GM18507 (cell line): ENCODE measurements around the gene SSH2.

Experiments
- DNase-seq: peaks from one replicate; pipeline ENCODE4 v3.0.0; 2011; ENCODE audit warnings: low read depth; ENCODE audit not compliant: insufficient read length; ENCODE audit errors: extremely low spot score
- FAIRE-seq: peaks from 2 replicates; lab custom pipeline; 2011; peaks lifted over from hg19 to GRCh38; lab: Jason Lieb, UNC

The SSH2 gene

DNA sequence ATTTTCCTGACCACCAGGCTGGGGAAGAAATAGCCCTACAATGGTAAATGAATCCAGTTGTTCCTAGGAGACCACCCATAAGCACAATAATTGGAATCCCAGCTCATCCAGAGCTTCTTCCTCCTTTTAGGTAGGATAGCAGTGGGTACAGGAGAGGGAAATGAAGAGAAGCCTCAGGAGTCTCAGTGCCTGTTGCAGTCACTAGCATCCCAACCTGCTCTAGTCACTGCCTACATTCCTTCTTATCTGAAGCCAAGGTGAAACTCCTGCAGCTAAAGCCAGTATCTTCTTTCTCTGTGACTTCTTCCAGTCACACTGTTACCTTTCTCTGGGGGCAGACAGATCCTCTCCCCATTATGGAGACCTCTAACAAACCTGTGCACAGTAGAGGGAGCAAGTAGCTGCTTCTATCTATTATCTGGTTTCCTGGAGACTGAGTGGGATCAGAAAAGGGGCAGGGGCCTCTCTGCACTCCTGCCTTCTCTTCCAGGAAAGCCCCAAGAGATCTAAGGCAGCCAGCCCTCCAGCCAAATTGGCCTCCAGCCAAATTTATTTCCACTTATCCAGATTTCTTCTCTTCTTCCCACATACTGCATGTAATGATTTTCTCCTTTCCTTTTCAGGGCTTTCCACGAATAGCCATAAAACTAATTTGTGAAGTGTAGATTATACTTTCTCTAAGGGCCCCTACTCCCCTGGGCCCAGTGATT is 85.5 kb downstream of the SSH2 start:
- no peak for DNase-seq
- no peak for FAIRE-seq

- FAIRE-seq, result no peak
Measured at GRCh38 chr17:29840884-29841283, 89.1 kb downstream of the SSH2 start.

DNA sequence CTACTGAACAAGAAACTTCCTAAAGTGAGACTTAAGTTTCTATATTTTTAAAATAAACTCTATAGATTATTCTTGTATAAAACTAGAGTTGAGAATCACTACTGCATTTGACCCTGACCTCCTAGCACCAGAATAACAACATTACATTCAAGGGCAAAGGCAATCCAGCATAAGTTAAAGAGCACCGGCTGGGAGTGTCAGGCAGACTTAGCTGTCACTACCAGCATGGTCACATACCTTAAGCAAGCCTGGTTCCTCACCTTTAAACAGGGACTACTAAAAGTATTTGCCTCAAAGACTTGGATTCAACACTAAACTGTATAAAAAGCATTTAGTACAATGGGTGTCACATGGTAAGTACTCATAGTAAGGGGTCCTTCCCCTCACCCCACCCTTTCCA is 90.4 kb downstream of the SSH2 start:
- DNase-seq, result no peak
- no peak for FAIRE-seq

More at GRCh38 chr17:29840884-29841283, 89.1 kb downstream of the SSH2 start:
- no peak for DNase-seq

DNA sequence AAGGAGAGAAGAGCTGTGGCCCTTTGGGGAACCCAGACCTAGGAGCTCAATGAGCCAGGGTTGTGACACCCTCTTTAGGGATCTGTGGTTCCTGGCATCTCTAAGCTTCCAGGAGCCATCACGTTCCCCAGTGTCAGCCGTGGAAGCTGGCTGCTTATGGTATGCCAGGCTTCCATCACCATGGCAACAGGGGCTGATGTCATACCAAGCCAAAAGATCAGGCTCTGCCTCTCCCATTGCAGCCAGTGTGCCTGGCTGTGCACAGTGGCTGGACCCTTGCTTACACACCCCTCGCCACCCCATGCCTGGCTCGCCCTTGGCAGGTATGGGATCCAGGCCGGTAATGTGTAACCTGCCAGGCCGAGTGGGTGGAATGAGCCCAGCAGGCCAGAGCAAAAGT is 91.1 kb downstream of the SSH2 start:
- FAIRE-seq (no peak), DNase-seq (no peak)

DNA sequence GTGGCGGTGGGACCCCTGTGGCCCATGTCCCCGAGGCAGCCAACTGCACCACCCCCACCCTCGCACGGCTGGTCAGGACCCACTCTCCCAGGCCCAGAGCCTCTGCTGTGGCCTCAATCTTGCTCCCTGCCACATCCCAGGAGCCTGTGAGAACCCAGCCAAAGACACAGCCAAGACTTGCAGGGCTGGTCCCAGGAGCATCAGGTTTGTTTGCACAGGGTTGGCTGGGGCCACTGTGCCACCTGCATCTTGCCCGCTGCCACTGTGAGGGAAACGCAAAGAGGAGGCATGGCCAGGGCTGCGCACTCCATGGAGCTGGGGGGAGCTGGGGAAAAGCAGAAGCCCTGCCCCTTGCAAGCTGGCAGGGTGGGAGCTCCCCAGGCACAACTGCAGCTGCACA is 92.5 kb downstream of the SSH2 start:
- no peak for FAIRE-seq
- DNase-seq, result no peak

GRCh38 chr17:29836643-29837042 is 93.4 kb downstream of the SSH2 start:
- no peak for FAIRE-seq
- no peak for DNase-seq

DNA sequence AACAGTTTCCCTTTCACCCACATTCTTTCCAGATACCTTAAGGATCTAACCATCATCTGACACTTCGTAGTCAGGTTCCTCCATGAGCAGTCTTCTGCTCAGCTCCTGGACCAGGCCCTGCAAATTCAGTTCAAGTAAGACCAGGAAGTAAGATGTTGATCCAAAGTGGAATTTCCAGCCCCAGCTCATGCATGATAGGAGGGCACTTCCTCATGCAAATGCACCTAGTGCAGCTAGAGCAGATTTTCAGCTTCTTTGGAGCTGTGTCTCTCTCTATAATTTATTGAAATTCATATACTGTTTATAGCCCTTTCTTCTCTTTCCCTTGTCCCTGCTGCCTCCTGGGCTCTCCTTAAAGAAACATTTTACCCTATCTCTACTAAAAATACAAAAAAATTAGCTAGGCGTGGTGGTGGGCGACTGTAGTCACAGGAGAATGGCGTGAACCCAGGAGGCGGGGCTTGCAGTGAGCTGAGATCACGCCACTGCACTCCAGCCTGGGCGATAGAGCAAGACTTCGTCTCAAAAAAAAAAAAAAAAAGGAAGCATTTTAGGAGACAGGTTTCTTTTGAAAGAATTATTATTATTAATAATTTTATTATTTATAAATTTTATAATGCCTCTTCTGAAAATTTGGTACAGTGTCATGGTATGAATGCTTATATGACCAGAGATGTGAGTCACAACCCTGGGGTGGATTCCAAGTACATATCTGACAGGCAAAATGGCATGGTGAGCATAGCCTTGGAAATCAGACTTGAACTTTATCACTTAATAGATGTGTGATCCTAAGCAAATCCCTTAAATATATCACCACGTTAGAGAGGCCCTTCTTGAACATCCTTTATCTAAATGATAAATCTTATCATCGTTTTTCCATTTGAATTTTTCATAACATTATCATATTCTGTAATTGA is 94.3 kb downstream of the SSH2 start:
- FAIRE-seq (peak; percentile 50), DNase-seq (no peak)

DNA sequence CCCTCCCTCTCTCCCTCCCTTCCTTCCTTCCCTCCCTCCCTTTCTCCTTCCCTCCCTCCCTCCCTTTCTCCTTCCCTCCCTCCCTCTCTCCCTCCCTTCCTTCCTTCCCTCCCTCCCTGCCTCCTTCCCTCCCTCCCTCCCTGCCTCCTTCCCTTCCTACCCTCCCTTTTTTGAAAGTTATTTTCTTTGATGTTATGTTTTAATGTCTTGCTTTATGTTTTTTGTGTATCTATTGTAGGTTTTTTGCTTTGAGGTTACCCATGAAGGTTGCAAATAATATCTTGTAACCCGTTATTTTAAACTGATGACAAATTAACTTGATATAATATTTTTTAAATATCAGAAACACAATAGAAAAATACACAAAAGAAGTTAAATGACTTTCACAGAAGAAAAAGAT is 96.2 kb downstream of the SSH2 start:
- FAIRE-seq (no peak), DNase-seq (no peak)

DNA sequence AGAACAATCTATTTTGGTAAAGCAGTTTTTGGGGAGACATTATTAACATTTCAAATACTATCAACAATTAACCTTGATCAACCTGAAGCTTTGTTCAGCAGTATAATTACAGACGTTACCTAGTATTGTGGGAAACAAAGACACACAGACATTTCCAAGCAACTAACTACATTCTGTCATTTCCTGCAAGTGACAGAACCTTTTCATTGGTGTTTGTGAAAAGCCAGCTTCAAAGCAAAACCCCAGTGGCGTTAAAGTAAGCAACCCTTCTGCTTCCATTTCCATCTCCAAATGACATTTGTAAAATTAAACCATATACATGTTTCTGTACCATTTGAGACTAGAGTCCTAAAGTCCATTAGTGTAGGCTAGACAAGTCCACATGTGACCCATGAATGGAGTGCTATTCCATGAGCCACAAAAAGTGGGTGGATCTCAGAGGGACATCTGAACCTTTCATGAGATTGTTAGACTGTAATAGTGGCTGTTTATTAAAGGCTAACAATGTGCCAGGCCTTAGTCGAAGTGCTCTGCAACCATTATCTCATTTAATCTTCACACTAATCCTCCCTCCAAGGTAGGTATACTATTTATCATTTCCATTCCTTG is 101.2 kb downstream of the SSH2 start:
- DNase-seq (no peak), FAIRE-seq (no peak)

DNA sequence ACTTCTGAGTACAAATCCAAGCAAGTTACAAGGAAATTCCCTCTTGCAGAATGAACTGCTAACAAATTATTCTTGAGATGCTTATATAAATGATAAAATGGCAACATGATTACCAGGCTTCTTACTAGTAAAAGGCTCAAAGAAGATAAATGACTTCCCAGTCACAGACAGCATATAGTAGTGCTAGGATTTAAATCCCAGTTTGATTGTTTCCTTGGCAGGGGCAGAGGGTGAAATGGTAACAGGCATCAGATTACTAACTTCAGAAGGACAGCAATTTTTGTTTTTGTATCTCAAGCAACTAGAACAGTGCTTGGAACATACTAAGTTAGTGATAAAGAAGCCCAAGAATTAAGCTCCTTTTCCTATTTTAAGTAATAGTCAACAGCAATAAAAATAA is 102.8 kb downstream of the SSH2 start:
- FAIRE-seq, result no peak
- no peak for DNase-seq

- FAIRE-seq (no peak), DNase-seq (no peak)
Measured at GRCh38 chr17:29826114-29826692, 103.8 kb downstream of the SSH2 start.

DNA sequence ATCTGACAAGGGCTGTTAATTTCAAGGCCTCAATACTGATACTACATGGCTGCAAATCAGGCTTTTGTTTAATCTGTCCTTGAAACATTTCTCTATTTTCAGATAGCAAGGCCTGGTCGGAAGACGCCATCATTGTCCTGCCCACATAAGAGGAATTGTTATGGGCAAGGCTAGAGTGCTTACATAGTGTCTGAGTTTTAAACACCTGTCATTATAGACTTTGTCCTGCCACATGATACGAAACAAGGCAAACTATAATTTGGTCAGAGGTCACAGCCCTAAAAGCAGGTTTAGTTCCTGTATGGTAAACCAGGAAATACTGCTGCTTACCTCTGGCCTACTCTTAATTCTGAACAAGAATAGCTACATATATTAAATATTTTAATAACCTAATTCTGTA is 104.4 kb downstream of the SSH2 start:
- DNase-seq (no peak), FAIRE-seq (no peak)

- DNase-seq (no peak), FAIRE-seq (no peak)
Measured at GRCh38 chr17:29821897-29822296, 108.1 kb downstream of the SSH2 start.

DNA sequence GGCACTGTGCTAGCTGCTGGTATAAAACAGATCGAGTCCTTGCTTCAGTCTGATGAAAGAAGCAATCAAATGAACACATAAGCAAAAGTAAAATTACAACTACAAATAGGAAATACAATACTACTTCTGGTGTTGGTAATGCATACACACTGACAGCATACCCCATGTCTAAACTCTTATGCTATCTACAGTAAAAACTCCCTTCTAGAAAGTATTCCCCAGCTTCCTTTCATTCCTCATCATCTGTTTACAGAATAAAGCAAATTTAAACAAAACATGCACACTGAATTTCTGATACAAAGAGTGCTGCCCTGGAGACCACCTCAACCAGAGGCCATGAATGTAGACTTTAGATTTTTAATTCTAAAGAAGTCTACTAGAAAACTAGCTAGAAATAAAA is 109.6 kb downstream of the SSH2 start:
- DNase-seq (no peak), FAIRE-seq (no peak)

DNA sequence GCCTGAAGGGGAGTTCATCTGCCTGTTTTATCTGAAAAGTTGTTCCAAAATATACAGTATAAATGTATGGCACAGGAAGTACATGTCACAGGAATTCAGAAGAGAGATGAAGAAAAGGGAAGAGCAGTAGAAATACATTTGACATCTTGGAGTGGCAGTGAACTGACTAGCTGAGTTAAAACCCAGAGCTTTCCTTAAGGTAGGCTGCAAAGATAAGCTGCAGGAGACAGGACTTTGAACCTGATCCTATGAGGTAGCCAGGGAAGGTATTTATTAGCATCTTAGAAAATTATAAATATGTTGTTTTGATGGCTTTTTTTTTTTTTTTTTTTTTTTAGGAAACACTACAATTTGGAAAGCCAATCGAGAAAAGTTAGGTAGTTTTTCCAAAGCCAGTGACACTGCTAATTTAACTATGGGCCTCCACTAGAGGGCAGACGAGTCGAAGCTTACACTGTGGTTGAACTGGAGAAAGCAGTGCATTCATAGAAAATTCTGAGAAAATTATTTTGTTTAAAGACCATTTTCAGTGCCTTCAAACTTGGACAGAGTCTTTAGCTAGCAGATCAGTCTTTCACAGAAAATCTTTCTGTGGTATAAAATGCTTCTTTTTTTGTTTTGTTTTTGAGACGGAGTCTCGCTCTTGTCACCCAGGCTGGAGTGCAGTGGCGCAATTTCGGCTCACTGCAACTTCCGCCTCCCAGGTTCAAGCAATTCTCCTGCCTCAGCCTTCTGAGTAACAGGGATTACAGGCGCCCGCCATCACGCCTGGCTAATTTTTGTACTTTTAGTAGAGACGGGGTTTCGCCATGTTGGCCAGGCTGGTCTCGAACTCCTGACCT is 122.3 kb downstream of the SSH2 start:
- peak; percentile 80 for FAIRE-seq
- DNase-seq, result peak; percentile 43

GRCh38 chr17:29802246-29802645 is 127.8 kb downstream of the SSH2 start:
- FAIRE-seq (no peak), DNase-seq (no peak)

DNA sequence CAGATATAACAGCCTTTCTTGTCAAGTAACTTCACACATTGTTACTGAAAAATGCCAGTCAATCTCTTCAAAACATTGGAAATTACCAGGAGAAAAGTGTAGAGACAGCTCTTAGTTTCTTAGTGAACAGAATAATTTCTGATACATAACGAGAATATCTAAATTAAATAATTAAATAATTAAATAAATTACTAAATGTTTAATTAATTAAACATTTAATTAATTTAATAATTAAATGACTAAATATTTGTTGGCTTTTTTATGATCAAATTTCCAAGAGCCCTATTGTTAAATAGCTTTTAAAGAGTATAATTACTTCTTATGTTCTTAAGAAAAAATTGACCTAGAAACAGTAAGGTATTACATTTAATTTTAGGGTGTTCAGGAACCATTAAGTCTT is 129.6 kb downstream of the SSH2 start:
- DNase-seq (no peak), FAIRE-seq (no peak)

- DNase-seq, result no peak
- FAIRE-seq, result no peak
Measured at GRCh38 chr17:29796652-29797051, 133.4 kb downstream of the SSH2 start.

GRCh38 chr17:29793501-29793900 is 136.5 kb downstream of the SSH2 start:
- no peak for FAIRE-seq
- no peak for DNase-seq
